ENCODE measurements around the gene ATG10.
"Not testable (repeated sequence)": the region's sequence is repeated elsewhere in the genome, so short reads cannot be mapped to it uniquely, and the experiment has no call there.

ATG10 gene

DNA sequence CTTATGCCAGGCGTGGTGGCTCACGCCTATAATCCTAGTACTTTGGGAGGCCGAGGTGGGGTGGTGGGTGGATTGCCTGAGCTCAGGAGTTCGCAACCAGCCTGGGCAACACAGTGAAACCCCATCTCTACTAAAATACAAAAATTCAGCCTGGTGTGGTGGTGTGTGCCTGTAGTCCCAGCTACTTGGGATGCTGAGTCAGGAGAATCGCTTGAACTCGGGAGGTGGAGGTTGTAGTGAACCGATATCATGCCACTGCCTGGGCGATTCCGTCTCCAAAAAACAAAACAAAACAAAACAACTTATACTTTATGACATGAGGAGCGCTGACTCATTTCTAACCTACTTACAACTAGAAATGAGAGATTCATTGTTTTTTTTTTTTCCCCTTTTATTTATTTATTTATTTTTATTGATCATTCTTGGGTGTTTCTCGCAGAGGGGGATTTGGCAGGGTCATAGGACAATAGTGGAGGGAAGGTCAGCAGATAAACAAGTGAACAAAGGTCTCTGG is 10.4 kb downstream of the ATG10 start:
- DNase-seq (ENCODE audit: low spot score), result not testable (repeated sequence)

DNA sequence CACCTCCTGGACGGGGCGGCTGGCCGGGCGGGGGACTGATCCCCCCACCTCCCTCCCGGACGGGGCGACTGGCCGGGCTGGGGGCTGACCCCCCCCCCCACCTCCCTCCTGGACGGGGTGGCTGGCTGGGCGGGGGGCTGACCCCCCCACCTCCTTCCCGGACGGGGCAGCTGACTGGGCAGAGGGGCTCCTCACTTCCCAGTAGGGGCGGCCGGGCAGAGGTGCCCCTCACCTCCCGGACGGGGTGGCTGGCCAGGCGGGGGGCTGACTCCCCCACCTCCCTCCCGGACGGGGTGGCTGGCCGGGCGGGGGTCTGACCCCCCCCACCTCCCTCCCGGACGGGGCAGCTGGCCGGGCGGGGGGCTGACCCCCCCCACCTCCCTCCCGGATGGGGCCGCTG is 11.3 kb downstream of the ATG10 start:
- not testable (repeated sequence) for DNase-seq (ENCODE audit: low spot score)

DNA sequence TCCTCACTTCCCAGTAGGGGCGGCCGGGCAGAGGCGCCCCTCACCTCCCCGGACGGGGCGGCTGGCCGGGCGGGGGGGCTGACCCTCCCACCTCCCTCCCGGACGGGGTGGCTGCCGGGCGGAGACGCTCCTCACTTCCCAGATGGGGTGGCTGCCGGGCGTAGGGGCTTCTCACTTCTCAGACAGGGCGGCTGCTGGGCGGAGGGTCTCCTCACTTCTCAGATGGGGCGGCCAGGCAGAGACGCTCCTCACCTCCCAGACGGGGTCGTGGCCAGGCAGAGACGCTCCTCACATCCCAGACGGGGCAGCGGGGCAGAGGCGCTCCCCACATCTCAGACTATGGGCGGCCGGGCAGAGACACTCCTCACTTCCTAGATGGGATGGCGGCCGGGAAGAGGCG is 11.7 kb downstream of the ATG10 start:
- not testable (repeated sequence) for DNase-seq (ENCODE audit: low spot score)

DNA sequence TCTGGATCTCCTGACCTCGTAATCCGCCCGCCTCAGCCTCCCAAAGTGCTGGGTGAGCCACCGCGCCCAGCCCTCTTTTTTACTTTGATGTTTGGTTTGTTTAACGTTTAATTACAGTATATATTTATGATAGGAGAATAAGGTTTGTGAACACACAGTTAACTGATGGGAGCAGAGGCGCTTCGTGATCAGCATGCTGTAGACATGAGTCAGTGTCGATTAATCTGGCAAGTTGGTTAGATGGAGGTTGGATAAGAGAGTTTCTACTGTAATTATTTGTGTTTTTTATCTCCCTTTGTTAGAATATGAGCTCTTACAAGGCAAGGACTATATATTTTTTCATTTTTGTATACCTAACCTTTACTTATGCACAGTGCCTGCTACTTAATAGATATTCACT is 14.3 kb downstream of the ATG10 start:
- DNase-seq (ENCODE audit: low spot score), result no peak

DNA sequence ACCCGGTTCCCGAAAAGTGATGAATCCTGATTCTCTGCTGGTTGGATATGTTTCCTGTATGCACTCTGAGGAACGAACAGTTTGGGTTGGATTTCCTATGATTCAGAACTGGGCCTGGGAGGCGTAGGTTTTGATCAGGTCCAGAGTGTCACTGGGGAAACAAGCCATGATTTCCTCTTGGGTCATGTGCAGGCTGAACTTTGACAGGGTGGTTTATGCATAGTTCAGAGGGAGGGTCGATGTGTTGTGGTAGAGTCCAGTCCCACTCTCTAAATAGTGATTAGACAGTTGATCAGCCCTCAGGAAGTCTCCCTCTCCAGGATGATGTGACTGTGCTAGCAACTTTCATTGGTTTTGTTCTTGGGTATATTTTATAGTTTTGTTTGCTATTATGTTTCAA is 17.4 kb downstream of the ATG10 start:
- DNase-seq (ENCODE audit: low spot score), result no peak

DNA sequence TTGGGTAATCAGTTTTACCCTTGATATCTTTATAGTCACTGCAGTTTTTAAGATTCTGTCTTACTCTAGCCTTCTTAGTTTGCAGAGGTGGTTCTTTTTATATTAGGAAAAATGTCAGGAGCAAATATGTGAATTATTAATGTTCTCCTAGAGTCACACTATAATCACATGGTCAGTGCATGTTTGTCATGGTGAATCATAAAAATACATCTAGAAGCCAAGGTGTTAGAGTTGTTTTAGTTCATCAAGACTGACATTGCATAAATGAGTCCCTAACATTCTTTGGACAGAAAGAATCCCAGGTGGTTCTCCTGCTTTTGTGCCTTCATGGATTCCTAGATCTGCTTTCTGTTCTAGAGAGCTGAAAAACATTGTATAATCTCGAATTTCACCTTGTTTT is 22.9 kb downstream of the ATG10 start:
- DNase-seq (ENCODE audit: low spot score), result no peak

DNA sequence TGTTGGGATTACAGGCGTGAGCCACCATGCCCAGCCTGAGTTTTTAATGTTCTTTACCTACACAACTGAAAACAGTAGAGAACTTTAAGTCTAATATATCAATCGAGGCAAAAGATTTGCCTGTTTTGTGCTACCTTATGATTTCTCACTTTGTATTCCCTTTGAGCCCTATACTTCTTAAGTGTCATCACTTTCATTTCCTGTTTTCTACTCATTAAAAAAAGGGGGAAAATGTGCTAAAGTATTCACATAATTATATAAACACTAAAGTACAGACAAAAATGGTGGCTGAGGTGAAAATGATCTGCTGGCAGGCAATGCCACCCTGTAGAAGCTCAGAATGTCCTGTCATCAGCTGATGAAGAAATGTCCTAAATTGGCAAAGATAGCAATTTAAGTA is 23.6 kb downstream of the ATG10 start:
- DNase-seq (ENCODE audit: low spot score), result no peak

DNA sequence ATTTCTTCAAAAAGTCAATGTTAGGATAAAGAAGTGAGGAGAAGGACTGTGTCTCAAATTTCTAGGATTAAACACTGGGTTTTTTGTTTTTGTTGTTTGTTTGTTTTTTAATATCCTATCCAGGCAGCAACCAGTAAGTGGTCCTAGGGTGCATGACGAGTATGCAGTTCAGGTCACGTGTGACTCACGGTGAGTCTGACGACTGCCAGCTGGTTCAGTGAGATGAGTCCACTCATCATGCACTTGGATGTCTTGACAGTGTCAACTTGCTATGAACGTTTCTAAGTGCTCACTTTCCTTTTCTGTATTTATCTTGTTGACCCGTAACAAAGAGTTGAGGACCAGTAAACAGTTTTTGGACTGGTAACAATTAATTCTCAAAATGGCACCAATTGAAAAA is 32.7 kb downstream of the ATG10 start:
- DNase-seq (ENCODE audit: low spot score), result no peak

DNA sequence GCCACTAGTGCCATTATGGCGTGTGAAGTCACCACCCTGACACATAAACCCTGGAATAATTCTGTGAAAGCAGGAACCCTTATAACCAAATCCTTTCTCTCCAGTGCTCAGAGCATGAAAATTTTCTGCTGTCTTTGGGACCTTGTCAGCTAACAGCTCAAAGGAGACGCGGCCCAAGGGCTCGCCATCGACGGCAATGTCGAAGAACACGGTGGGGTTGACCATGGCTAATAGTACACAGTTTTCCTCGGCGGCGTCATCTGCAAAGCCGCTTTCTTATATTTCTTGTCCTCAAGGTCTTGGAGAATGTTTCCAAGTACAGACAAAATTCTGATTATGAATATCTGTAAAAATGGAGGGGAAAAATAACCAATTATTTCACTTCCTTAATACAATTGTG is 38.0 kb downstream of the ATG10 start:
- DNase-seq (ENCODE audit: low spot score), result not testable (repeated sequence)

DNA sequence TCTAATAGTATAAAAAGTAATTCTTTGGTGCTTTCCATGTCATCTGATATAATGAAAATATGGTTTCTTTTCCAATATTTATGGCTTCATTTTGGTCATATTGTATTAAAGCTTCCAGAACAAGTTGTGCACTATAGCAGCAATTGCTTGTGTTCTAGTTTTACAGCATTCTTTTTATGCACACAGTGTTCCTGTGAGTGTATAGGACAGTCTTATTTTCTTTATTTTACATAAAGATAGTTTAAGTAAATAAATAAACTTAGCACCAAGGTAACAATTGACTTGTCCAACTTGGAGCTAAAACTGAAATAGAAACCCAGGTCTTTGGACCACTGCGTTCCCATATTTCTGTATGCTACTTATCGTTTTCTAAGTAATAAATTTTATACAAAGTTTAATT is 38.9 kb downstream of the ATG10 start:
- DNase-seq (ENCODE audit: low spot score), result no peak

DNA sequence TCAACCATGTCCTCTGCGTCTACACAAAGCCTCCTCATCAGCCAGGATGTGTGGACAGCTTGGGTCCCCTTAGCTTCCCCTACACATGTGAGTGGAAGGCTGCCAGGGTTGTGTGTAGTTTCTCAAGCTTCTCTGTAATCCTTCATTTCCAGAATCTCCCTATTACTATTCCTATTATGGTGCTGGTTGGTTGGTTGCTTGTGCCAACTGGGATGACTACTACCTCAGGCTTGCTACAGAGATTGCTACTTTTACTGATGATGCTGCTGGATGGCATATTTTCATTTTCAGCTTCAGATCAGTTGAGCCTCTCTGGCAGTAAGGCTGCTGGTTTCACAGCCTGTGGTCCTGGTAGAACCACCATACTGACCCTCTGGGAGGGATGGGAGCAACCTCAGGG is 39.9 kb downstream of the ATG10 start:
- DNase-seq (ENCODE audit: low spot score), result no peak

DNA sequence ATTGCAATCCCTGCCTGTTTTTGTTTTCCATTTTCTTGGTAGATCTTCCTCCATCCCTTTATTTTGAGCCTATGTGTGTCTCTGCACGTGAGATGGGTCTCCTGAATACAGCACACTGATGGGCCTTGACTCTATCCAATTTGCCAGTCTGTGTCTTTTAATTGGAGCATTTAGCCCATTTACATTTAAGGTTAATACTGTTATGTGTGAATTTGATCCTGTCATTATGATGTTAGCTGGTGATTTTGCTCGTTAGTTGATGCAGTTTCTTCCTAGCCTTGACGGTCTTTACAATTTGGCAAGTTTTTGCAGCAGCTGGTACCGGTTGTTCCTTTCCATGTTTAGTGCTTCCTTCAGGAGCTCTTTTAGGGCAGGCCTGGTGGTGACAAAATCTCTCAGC is 42.8 kb downstream of the ATG10 start:
- DNase-seq (ENCODE audit: low spot score), result not testable (repeated sequence)

DNA sequence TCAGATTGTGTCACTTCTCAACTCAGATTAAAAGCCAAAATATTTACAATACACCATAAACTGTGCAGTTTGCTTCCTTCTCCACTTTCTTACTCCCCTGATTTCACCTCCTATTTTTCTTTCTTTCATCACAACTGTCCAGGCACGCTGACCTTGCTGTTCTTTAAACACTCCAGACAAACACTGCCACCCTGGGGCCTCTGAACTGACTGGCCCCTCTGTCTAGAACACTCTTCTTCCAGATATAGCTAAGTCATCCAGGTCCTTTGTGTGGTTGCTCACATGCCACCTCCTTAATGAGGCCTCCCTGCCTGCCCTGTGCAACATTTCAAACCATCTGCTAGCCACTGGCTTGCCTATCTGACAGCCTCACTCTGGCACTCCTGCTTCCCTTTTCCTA is 46.6 kb downstream of the ATG10 start:
- DNase-seq (ENCODE audit: low spot score), result no peak

DNA sequence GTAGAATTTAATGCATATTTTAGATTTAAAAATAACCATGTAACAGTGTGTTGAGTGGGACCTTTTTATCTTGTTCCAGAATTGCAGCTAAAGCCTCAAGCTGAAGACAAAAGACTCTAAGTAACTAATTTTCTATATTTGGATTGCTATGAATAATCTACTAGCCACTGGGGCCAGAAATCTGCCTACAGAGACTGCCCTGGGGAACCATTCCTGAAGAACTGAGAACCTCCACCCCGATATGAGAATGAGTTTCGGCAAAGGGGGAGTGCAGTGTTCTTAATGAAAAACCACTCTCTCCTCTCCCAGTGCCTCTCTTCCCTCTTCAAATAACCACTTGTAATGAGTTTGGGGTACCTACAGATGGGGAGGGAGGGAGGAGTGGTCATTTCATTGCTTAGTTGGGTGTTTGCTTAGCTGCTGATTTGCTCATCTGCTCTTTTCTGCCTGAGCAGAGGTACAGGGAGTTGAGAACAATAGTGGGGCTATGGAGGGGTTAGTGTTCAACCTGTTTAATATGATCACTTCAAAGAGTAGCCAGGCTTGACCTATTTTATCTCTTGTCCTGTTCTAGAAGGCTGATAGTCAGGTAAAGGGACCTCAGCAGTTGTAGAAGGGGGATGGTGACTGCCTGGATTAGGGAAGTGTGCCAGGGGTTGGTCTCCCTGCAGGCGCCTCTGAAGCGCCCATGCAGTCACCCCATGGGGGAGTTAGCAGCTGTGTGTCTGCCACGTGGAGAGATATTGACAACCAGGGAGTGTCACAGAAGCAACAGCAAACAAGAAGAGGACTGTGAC is 47.7 kb downstream of the ATG10 start:
- no peak for DNase-seq (ENCODE audit: low spot score)

DNA sequence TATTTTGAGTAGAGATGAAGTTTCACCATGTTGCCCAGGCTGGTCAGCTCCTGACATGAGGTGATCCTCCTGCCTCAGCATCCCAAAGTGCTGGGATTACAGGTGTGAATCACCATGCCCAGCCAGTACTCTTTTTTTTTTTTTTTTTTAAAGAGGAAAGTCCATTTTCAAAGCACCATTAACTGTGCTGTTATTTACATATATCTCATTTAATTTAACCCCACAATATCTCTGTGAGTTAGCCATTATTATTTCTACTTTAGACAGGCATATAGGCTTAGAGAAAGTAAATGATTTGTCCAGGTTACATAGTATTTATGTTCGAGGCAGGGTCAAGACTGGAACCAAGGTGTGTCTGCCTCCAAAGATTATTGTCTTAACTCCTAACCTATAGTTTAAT is 50.7 kb downstream of the ATG10 start:
- no peak for DNase-seq (ENCODE audit: low spot score)

DNA sequence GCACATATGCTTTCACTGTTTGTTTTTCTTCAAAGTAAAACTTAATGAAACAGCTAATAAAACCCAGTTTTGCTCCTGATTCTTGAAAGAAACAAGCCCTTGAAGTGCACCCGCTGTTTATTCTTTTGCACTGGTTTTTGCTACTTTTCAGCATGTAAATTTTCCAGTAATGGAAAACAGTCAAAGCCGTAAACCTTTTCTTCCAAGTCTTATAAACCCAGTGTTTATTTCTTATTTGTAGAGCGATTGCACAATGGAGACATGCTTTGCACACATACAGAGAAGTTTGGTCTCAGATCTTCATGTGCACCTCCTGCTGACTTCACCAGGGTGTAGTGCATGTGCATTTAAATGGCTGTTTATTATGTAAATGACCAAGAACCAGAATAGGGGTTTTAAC is 51.8 kb downstream of the ATG10 start:
- DNase-seq (ENCODE audit: low spot score), result no peak

DNA sequence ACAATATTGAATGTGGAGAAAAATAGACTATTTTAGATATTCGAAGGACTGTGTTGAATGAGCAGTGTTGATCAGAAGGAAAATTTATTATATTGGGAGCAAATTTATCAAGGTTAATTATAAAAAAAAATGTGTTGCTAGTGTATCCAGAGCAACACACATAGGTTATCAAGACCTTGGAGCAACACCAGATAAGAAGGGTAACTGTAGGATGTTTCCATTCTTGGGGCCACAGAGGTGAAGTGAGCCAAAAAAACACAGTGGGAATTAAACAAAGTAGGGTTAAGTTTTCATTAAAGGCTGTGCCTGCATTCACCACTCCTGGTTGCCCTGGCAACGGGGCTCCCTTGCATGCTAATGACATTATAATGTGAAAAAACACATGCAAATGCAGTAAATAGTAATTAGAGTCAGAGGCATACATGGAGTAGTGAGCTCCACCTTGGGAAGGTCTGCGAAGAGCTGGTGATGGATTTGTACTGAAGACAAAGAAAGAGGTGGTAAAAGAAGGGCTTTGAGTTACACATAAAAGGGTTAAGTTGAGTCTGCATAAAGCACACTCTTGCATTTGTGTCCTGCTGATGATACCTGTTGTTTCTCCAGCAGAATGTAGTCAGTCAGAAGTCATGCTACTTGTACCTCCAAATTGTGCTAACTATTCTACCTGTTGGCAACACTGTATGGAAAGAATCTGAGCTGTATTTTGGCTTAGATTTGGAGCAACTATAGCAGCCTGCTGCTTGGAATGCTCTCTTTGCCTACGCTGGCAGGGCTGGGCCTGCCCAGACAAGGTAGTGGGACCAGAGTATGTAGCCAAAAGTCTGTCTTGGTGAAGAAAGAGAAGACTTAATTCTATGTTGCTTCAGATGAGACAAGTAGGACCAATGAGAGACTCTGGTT is 59.6 kb downstream of the ATG10 start:
- no peak for DNase-seq (ENCODE audit: low spot score)

DNA sequence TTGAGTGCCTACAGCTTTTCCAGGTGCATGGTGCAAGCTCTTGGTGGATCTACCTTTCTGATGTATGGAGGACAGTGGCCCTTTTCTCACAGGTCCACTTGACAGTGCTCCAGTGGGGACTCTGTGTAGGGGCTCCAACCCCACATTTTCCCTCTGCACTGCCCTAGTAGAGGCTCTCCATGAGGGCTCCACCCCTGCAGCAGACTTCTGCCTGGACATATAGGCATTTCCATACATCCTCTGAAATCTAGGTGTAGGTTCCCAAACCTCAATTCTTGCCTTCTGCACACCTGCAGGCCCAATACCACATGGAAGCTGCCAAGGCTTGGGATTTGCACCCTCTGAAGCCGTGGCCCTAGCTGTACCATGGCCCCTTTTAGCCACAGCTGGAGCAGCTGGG is 71.1 kb downstream of the ATG10 start:
- DNase-seq (ENCODE audit: low spot score), result not testable (repeated sequence)

DNA sequence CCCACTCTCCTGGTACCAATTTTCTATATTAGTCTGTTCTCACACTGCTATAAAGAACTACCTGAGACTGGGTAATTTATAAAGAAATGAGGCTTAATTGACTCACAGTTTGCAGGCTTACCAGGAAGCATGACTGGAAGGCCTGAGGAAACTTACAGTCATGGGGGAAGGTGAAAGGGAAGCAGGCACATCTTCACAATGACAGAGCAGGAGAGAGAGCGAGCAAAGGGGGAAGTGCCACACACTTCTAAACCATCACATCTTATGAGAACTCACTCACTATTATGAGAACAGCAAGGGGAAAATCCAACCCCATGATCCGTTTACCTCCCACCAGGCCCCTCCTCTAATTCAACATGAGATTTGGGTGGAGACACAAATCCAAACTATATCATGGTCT is 72.2 kb downstream of the ATG10 start:
- no peak for DNase-seq (ENCODE audit: low spot score)

DNA sequence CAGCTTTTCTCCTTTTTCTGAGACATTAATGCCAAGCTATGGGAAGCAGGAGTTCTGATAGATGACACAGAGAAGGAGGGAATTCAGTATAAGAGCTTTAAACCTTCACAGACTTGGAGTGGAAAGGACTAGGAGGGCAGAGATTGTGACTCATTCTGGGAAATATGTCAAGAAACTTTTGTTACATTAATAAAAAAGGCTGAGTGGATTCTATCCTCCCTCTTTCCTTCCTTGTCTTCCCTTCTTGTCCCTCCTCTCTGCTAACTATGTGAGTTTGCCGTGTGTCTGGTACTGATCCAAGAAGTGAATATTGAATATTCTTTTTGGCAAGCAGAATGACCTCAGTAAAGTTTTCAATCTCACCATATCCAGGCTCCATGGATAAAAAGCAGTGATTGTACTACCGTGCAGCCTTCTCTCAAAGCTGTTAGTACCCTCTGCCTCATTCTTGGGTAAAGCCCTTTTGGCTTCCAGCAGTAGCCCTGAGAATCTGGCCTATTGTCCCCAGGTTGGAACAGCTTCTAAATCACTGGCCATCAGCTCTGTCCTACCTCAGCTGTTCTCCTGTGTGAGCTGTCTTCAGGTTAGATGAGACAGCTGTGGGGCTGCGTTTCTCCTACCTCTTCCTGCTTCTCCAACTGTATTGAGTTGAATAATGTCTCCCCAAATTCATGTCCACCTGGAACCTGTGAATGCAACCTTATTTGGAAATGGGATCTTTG is 73.9 kb downstream of the ATG10 start:
- no peak for DNase-seq (ENCODE audit: low spot score)

DNA sequence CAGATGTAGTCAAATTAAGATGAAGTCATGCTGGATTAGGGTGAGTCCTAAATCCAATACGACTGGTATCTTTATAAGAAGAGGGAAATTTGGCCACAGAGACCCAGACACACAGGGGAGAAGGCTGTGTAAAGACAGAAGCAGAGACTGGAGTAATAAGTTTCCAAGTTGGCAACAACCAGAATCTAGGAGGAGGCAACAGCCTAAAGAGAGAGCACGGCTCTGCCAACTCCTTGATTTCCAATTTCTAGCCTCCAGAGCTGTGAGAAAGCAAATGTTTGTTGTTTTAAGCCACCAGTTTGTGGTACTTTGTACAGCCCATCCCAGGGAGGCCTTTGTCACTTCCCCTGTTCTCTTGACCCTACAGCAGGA is 74.4 kb downstream of the ATG10 start:
- no peak for DNase-seq (ENCODE audit: low spot score)

DNA sequence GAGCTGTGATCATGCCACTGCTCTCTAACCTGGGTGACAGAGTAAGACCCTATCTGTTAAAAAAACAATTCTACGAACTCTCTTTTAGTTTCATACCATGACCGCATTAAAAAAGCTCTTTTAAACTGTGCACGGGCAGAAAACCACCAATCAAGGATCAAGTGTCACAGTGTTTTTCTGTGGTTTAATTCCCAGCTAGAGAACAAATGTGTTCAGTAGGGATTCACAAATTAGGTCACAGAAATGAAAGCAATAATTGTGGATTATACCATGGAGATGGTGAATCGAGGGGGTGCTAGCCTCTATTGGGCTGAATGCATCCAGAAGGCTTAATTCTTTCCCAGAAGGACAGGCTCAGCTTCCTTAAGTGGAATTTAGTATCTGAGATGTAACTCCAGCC is 79.1 kb downstream of the ATG10 start:
- DNase-seq (ENCODE audit: low spot score), result no peak
